NCI-H446 treated with DMSO at 0.1 percent for 48 hours (cell line): Measurements from ENCODE around the gene CYTH3.
A peak's percentile ranks its signal among the peaks of the same experiment; 100 is the strongest.
"Not testable (repeated sequence)": the region's sequence is repeated elsewhere in the genome, so short reads cannot be mapped to it uniquely, and the experiment has no call there.

Source experiments
- DNase-seq: peaks from one replicate; lab custom pipeline; 2025; lab: John Stamatoyannopoulos, UW

CYTH3 gene

GRCh38 chr7:6272481-6273323, at the start of gene CYTH3:
Gene CYTH3 (minus strand): TSS chr7:6272624. CDS start chr7:6272507, 117 bp downstream.
- peak; percentile 32 for DNase-seq

- DNase-seq: no peak
Measured at GRCh38 chr7:6320791-6321190, 48.4 kb upstream of the CYTH3 start.

DNA sequence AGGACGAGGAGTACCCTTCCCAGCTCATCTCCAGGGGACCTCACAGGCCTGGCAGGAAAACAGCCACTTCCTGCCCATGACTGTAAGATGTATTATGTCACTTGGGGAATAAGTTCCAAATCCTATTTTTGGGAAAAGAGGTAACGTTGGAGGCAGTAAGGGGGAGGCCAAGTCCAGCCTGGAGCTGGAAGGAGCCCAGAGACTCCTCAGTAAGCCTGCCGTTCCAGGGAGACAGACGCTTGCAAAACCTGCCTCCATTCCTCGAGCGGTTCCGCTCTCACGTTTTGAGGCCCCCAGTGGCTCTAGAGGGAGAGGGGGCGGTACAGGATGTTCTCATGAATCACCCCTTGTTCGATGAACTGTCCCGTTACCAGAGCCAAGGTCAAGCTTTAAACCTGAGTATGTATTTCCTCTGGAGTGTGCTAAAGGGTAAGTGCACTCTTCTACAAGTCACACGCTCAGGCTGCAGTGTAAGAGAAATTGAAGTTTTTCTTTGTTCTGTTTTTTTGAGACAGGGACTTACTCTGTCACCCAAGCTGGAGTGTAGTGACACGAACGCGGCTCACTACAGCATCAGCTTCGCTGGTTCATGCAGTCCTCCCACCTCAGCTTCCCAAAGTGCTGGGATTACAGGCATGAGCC, 45.5 kb upstream of the CYTH3 start:
- no peak for DNase-seq

DNA sequence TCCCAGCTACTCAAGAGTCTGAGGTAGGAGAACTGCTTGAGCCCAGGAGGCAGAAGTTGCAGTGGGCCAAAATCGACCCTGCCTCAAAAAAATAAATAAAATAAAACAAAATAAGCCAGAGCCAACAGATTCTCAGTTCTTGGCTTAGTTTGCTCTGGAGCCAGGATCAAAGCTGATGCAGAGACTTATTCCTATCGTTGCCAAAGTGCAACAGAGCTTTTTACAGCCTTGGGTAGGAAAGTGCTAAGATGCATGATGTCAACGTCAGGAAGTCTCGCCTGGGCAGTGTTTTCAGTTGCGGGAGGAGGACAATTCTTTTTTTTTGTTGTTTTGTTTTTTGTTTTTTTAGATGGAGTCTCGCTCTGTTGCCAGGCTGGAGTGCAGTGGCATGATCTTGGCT, 43.8 kb upstream of the CYTH3 start:
- DNase-seq: no peak

GRCh38 chr7:6315746-6316145, 43.3 kb upstream of the CYTH3 start:
- DNase-seq: no peak

- DNase-seq: no peak
Measured at GRCh38 chr7:6310271-6310993, 38.0 kb upstream of the CYTH3 start.

DNA sequence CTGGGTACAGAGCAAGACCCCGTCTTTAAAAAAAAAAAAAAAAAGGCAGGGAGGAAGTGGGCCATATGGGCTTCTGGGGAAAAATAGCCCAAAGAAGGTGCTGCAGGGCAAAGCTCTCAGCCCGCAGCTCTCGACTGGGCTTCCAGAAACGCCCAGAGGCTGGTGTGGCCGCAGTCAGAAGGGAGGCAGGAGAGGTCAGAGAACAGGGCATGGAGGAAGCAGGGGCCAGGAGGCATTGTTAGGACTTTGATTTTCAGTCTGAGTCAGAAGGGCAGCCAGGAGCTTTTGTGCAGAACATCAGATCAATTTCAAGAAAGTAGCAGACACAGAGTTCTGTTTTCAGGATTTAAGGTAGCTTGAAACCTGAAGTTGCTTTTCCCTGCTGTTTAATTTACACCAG, 35.3 kb upstream of the CYTH3 start:
- DNase-seq: no peak

DNA sequence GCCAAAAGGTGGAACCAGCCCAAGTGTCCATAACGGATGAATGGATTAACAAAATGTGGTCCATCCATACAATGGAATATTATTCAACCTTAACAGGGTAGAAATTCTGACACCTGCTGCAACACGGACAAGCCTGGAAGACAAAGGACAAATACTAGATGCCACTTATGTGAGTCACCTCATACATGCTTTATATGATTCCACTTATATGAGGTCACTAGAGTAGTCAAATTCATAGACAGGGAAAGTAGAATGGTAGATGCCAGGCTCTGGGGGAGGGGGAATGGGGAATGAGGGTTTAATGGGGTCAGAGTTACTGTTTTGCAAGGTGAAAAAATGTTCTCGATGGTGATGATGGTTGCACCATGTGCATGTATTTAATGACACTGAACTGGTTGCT, 34.0 kb upstream of the CYTH3 start:
- no peak for DNase-seq

DNA sequence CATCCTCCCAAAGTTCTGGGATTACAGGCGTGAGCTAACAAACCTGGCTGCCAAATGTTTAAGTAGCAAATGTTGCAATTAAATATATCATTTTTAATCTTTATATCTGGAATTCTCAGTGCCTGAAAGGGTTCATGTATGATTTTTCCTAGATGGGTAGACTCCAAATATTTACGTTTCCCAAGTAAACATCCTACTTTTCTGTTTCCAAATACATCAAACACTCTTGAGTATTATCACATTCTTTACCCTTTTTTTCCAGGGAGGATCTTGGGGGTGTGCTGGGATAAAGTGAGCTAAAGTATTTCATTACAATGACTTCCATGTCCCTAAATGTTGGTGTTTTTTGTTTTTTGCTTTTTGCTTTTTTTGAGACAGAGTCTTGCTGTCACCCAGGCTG, 32.9 kb upstream of the CYTH3 start:
- no peak for DNase-seq

DNA sequence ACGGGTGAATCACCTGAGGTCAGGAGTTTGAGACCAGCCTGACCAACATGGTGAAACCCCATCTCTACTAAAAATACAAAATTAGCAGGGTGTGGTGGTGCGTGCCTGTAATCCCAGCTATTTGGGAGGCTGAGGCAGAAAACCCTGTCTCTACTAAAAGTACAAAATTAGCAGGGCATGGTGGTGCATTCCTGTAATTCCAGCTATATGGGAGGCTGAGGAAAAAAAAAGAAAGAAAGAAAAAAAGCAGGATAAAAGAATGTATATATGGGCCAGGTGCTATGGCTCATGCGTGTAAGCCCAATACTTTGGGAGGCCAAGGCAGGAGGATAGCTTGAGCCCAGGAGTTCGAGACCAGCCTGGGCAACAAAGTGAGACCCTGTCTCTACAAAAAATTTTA, 29.0 kb upstream of the CYTH3 start:
- not testable (repeated sequence) for DNase-seq

DNA sequence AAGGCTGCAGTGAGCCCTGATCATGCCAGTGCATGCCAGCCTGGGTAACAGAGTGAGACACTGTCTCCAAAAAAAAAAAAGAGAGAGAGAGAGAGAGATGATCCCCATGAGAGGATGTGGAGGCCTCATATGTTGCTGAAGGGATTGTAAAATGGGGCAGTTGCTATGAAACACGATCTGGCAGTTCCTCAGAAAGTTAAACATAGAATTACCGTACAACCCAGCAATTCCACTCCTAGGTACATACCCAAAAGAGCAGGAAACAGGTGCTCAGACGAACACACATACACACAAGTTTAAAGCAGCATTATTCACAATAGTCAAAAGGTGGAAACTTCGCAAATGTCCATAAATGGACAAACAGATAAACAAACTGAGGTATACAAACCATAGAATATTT, 27.4 kb upstream of the CYTH3 start:
- no peak for DNase-seq

DNA sequence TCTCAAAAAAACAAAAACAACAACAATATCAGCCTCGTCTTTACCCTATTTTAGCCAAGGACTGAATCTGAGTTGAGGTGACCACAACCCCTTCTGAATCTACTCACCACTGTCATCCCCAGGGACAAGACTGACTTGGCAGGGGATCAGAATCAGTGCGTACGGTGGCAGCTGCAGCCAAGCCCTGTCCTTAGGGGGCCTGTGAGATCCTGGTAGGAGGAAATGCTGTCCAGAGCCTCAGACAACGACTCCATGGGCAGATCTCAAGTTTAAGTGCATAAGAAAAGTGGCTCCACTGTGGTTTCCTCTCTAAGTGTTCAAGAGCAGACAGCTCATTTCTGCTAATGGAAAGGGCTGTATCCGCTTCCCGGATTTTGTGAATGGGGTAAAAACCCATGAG, 22.4 kb upstream of the CYTH3 start:
- DNase-seq: no peak

DNA sequence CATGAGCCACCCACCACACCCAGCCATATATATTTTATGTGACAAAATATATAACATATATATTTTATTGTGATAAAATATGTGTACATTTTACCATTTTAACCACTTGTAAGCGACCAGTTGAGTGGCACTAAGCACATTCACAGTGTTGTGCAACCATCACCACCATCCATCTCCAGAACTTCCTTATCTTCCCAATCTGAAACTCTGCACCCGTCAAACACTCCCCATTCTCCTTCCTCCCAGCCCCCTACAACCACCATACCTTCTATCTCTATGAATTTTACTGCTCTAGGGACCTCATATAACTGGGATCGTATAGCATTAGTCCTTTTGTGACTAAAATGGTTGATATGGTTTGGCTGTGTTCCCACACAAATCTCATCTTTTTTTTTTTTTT, 20.8 kb upstream of the CYTH3 start:
- no peak for DNase-seq

DNA sequence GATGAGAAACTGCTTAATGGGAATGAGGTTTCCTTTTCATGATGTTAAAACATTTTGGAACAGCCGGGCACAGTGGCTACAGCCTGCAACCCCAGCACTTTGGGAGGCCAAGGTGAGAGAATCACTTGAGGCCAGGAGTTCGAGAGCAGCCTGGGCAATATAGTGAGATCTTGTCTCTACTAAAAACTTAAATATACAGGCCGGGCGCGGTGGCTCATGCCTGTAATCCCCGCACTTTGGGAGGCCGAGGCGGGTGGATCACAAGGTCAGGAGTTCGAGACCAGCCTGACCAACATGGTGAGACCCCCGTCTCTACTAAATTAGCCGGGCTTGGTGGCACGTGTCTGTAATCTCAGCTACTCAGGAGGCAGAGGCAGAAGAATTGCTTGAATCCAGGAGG, 19.5 kb upstream of the CYTH3 start:
- DNase-seq: not testable (repeated sequence)

GRCh38 chr7:6291531-6291930, 19.1 kb upstream of the CYTH3 start:
- DNase-seq: no peak

DNA sequence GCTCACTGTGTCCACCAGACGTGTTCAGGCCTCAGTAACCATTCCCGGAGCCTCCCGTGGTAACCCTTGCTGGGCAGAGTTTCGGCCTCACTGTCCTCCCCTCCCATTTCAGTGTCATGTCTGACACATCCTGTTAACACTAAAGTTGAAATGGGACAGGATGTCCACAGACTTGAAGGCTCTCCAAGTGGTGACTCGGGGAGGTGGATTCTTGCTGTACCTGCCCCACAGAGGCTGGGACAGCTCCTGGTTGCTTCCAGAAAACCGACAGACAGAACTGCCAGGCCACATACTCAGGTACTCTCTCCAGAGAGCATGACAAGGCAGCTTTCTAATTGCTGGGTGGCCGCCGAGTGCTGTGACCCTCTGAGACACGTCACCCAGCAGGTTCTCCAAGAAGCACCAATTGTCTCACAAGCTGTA, 17.9 kb upstream of the CYTH3 start:
- DNase-seq: no peak

- no peak for DNase-seq
Measured at GRCh38 chr7:6288270-6288860, 15.9 kb upstream of the CYTH3 start.

DNA sequence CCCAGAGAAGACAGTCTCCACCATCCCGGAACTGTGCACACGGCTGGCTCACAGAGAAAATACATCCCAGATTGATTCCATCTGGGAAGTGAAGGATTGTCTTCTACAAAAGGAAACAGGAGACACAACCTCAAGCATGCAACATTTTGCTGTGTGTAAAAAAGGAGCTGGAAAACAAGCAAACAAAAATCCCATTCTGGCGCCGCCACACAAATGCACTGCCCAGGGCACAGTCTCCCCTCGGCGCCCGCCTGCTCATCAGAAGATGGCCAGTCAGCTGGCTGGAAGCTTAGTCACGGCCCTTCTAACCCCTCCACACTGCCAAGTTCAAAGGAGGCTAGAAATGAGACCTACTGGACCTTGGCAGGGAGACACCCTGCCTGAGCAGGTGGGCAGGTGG, 14.1 kb upstream of the CYTH3 start:
- DNase-seq: no peak

DNA sequence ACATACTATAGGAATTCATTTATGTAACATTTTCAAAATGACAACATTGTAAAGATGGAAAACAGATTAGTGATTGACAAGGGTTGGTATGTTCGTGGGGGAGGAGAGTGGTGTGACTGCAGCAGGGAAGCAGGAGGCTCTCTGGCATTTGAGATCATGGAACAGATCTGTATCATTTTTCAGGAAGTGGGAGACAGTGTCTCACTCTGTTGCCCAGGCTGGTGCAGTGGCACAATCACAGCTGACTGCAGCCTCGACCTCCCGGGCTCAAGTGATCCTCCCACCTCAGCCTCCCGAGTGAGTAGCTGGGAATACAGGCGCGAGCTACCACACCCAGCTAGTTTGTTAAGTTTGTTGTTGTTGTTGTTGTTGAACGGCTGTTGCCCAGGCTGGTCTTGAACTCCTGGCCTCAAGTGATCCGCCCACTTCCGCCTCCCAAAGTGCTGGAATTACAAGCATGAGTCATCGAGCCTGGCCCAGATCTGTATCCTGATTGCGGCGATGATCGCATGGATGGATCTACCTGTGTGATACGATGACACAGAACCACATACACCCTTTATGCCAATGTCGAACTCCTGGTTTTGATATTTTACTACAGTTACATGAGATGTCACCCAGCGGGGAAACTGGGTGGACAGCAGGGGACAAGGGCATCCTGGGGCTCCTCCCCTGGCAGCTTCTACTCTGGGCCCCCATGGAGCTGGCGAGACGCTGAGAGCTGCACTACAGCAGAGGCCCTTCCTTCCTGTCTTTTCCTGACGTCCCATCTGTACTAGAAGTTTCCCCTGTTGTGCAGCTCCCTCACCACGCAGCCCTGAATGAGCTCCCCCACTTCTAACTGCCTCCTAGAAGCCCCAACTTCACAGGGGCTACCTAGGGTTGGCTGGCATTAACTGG, 12.3 kb upstream of the CYTH3 start:
- no peak for DNase-seq

GRCh38 chr7:6284055-6284400, 11.6 kb upstream of the CYTH3 start:
- no peak for DNase-seq

GRCh38 chr7:6283391-6284054, 11.1 kb upstream of the CYTH3 start:
- not testable (repeated sequence) for DNase-seq
